ENCODE results near the gene SCN5A.

Gene SCN5A

DNA sequence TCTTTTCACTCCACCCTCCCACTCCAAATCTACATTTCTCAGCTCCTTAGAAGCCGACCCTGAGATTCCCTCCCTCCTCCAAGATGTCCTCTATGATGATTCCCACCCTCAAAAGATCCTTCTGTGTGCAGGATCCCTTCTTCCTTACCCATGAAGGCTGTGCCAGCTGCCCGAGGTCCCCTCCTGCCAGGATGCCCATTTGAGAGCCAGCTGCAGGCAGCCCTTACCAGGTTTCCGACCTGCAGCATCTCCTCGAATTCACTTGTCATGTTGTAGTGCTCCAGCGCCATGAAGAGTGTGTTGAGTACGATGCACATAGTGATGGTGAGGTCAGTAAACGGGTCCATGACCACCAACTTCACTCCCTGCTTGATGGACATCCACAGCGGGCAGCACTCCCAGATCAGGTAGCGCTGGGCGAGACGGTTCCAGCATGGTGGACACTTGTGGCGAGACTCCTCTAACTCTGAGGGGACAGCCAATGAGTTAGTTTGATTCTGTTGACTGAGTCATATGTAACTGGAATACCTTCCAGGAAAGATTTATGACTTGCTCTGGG lies 51.9 kb downstream of the SCN5A start:
- TF ChIP-seq, protein P1, sequence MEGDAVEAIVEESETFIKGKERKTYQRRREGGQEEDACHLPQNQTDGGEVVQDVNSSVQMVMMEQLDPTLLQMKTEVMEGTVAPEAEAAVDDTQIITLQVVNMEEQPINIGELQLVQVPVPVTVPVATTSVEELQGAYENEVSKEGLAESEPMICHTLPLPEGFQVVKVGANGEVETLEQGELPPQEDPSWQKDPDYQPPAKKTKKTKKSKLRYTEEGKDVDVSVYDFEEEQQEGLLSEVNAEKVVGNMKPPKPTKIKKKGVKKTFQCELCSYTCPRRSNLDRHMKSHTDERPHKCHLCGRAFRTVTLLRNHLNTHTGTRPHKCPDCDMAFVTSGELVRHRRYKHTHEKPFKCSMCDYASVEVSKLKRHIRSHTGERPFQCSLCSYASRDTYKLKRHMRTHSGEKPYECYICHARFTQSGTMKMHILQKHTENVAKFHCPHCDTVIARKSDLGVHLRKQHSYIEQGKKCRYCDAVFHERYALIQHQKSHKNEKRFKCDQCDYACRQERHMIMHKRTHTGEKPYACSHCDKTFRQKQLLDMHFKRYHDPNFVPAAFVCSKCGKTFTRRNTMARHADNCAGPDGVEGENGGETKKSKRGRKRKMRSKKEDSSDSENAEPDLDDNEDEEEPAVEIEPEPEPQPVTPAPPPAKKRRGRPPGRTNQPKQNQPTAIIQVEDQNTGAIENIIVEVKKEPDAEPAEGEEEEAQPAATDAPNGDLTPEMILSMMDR (conservative IDR thresholded peaks at IDR 0.05; ENCODE audit: control insufficient read depth, insufficient read depth, low read depth, low read length): no peak
- DNase-seq (ENCODE audit: low read depth): no peak
- no peak overlapping the region for H3K4me3 ChIP-seq (ENCODE audit: control insufficient read depth, low read depth, low read length)

DNA sequence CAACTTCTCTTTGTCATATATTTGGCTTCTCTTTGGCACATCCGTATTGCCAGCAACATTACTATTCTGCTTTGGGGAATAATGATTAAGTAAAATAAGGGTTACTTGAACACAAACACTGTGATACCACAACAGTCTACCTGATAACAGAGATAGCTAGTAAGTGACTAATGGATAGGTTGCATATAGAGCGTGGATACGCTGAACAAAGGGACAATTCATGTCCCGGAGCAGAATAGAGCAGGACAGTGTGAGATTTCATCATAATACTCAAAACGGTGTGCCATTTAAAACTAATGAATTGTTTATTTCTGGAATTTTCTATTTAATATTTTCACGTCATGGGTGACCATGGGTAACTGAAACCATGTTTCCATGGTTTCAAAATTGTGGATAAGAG lies 54.1 kb downstream of the SCN5A start:
- DNase-seq (ENCODE audit: low read depth): no peak
- TF ChIP-seq, protein P1 (conservative IDR thresholded peaks at IDR 0.05; ENCODE audit: control insufficient read depth, insufficient read depth, low read depth, low read length): no peak
- no peak overlapping the region for H3K4me3 ChIP-seq (ENCODE audit: control insufficient read depth, low read depth, low read length)

DNA sequence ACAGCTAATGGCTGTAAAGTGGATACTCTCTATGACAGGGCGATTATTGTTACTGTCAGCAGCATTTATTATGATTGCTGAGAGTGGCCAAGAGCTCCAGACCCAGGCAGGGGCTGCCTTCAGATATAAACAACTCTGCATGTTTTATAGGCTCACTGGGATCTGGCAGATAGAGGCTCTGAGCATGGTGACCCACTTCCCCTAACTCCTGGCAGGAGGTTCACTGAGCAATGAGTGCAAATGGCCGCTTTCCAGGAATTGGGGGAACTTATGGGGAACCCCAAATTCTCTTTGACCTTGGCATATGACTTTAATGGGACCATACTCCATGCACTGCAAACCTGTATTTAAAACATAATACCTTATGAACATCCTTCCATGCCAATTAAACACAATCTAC lies 59.0 kb downstream of the SCN5A start:
- no peak overlapping the region for H3K4me3 ChIP-seq (ENCODE audit: control insufficient read depth, low read depth, low read length)
- DNase-seq (ENCODE audit: low read depth): no peak
- TF ChIP-seq, protein P1 (conservative IDR thresholded peaks at IDR 0.05; ENCODE audit: control insufficient read depth, insufficient read depth, low read depth, low read length): no peak

DNA sequence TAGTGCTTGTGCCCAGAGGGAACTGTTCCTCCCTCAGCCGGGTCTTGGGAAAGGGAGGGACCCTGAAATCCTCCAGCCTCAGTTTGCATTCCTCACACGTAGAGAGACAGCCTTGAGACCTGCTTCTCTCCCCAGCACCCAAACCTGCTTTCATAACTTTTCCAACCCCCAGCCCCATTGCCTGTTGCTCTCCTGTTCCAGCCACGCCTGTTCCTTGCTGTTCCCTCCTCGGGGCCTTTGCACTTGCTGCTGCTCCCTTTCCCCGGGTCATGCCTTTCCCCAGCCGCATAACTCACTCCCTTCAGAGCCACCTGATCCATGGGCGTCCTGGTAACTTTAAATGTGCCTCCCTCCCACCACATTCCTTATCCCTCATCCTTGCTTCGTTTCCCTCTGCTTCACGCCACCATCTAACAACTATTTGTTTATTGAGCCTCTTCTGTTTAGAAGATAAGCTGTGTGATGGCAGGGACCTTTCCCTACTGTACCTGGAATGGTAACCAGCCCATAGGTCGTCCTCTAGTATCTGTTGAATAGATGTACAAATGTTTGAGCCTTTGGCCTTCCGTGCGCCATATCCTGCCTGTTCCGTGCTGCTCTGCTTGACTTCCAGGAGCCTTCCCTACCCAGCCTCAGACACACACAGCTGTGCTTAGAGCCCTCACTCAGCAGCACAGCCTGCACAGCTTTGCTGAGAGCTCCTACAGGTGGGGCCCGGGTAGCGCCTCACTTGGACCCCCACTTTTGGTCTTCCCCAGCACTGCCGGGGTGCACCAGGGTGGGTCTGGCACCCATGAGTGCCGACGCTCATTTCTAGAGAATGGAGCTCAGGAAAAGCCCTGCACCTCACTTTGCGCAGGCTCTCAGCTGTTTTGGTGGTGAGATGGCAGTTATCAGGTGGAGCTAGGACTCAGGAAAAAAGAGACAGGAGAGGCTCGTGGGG lies 60.2 kb downstream of the SCN5A start:
- no peak for DNase-seq (ENCODE audit: low read depth)
- TF ChIP-seq, protein P1 (conservative IDR thresholded peaks at IDR 0.05; ENCODE audit: control insufficient read depth, insufficient read depth, low read depth, low read length): no peak

DNA sequence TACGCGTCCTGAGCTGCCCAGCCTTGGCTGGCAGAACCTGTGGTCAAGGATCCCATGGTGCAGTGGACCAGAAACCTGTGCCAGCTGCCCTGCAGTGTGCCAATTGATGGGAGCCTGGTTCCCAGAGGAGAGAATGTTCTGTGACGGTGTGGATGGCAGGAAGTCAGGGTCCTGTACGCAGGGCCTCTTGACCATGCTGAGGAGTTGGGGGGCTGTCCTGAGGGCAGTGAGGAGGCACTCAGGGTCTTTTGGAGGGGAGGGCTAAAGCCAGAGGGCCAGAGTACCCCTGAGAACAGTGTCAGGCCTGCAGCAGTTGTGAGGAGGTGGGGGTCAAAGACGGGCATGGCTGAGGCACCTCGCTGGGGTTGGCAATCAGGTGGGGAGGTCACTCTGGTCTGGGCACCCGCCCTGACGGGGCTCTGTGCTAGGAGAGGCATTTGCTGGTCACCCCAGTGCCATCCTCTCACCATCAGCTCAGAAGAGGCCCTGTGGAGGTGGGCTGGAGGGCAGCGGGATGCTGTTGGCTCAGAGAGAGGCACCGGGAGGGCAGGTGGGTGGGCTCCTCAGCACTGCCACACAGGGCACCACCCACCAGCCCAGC lies 61.0 kb downstream of the SCN5A start:
- DNase-seq (ENCODE audit: low read depth): no peak
- TF ChIP-seq, protein P1 (conservative IDR thresholded peaks at IDR 0.05; ENCODE audit: control insufficient read depth, insufficient read depth, low read depth, low read length): no peak
- H3K4me3 ChIP-seq (ENCODE audit: control insufficient read depth, low read depth, low read length): no peak overlapping the region

More for the DNA sequence above, 60.2 kb downstream of the SCN5A start:
- H3K4me3 ChIP-seq (ENCODE audit: control insufficient read depth, low read depth, low read length): no peak overlapping the region

DNA sequence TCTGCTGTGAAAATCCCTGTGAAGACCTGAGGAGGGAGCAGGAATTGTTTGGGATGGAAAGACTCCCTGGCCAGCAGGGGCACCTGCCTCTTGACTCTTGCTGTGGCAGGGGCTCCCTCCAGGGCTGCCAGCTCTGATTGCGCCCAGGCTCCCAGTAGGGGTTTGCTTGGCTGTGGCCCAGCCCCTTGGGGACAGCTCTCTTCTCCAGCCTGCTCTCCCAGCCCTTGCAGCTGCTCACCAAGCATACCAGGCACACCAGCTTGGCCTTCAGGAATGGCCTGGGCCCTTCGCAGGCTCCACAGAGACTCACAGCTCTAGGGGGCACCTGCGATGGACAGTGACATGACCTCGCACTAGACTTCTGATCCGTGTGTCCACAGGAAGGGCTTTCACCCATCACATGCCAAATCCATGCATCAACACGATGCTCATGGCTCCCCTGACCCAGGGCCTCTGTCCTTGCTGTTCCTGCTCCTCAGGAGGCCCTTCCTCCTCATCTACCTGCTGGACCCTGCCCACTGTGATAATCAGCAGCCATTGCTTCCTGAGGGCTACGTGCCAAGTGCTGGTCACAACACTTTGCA lies 61.8 kb downstream of the SCN5A start:
- H3K4me3 ChIP-seq (ENCODE audit: control insufficient read depth, low read depth, low read length): no peak overlapping the region
- no peak for DNase-seq (ENCODE audit: low read depth)
- TF ChIP-seq, protein P1 (conservative IDR thresholded peaks at IDR 0.05; ENCODE audit: control insufficient read depth, insufficient read depth, low read depth, low read length): no peak
